Erythroblast (primary cell): ENCODE results near the gene VPS13C.
"Not testable (repeated sequence)": the region's sequence is repeated elsewhere in the genome, so short reads cannot be mapped to it uniquely, and the experiment has no call there.

ENCODE experiments used
- DNase-seq, 2 experiments: peaks; one replicate each; lab custom pipeline; 2025; lab: John Stamatoyannopoulos, UW
- GATA1 ChIP-seq: IDR thresholded peaks from 2 replicates; pipeline ENCODE4 v1.6.1; 2011; ENCODE audit warnings: low read depth, mild to moderate bottlenecking, control low read depth, low read length, moderate library complexity
- POLR2A ChIP-seq: IDR thresholded peaks from 2 replicates; pipeline ENCODE4 v1.6.1; 2011; ENCODE audit warnings: mild to moderate bottlenecking, low read length

The VPS13C gene

GRCh38 chr15:62066663-62067447, 6.6 kb upstream of the VPS13C start, which contains the start of gene C2CD4A:
Gene C2CD4A, plus strand, starts transcription at chr15:62066977. Its CDS starts 637 bp downstream, at chr15:62067614.
- TF ChIP-seq POLR2A (no peak), GATA1 (no peak)
- DNase-seq: peak; percentile 30 to 44

- no peak for DNase-seq
- TF ChIP-seq POLR2A: no peak
- TF ChIP-seq GATA1: no peak
Observed at GRCh38 chr15:62063825-62064635, 3.8 kb upstream of the VPS13C start.

GRCh38 chr15:62060896-62061280, 641 bp upstream of the VPS13C start:
- no peak for DNase-seq

GRCh38 chr15:62059816-62060112, 483 bp downstream of the VPS13C start:
- TF ChIP-seq GATA1: no peak
- peak; percentile 81 to 83 for DNase-seq

More at GRCh38 chr15:62060896-62061280, 641 bp upstream of the VPS13C start:
- no peak for TF ChIP-seq POLR2A
- TF ChIP-seq GATA1: no peak

GRCh38 chr15:62059108-62059815, 985 bp downstream of the VPS13C start:
- peak; percentile 39 to 47 for DNase-seq

GRCh38 chr15:62058327-62059028, 1.8 kb downstream of the VPS13C start:
- TF ChIP-seq GATA1 (no peak), POLR2A (no peak)
- no peak for DNase-seq

More at GRCh38 chr15:62059108-62059815, 985 bp downstream of the VPS13C start:
- TF ChIP-seq POLR2A: no peak
- no peak for TF ChIP-seq GATA1

- peak in 1 of 2 experiments; percentile 15 for DNase-seq
- TF ChIP-seq POLR2A (no peak), GATA1 (no peak)
Observed at GRCh38 chr15:62057341-62057980, 2.8 kb downstream of the VPS13C start.

GRCh38 chr15:62054979-62055378, 5.3 kb downstream of the VPS13C start:
- no peak for DNase-seq
- TF ChIP-seq POLR2A (no peak), GATA1 (no peak)

GRCh38 chr15:62053439-62054085, 6.7 kb downstream of the VPS13C start:
- no peak for TF ChIP-seq POLR2A
- no peak for TF ChIP-seq GATA1

GRCh38 chr15:62052713-62053112, 7.5 kb downstream of the VPS13C start:
- no peak for DNase-seq
- TF ChIP-seq GATA1 (no peak), POLR2A (no peak)

More at GRCh38 chr15:62053439-62054085, 6.7 kb downstream of the VPS13C start:
- DNase-seq: no peak

GRCh38 chr15:62051166-62051565, 9.1 kb downstream of the VPS13C start:
- TF ChIP-seq GATA1 (no peak), POLR2A (no peak)
- no peak for DNase-seq

- DNase-seq: peak in 1 of 2 experiments; percentile 16
- no peak for TF ChIP-seq POLR2A
- TF ChIP-seq GATA1: no peak
Observed at GRCh38 chr15:62050115-62050514, 10.1 kb downstream of the VPS13C start.

GRCh38 chr15:62048254-62048653, 12.0 kb downstream of the VPS13C start:
- not testable (repeated sequence) for DNase-seq
